ENCODE data around the gene FRMD4A.

DNA sequence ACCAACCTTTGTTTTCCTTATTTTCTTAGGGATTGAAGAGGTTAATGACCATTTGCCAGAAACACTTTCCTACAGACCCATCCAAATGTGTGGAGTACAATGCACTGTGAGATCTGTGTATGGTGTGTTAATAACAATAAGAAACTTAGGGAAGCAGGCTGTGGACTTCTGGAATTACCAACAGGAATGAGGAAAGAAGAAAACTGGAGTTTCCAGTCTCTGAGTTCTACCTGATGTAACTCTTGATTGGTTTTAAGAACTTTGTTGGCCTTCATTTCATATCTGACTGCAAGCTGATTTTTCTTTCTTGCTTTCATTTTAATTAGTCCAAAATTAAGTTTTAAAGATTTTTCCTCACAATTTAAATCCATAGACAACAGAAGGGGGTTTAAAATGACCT, 700.5 kb downstream of the FRMD4A start:
- TF ChIP-seq, protein P1, sequence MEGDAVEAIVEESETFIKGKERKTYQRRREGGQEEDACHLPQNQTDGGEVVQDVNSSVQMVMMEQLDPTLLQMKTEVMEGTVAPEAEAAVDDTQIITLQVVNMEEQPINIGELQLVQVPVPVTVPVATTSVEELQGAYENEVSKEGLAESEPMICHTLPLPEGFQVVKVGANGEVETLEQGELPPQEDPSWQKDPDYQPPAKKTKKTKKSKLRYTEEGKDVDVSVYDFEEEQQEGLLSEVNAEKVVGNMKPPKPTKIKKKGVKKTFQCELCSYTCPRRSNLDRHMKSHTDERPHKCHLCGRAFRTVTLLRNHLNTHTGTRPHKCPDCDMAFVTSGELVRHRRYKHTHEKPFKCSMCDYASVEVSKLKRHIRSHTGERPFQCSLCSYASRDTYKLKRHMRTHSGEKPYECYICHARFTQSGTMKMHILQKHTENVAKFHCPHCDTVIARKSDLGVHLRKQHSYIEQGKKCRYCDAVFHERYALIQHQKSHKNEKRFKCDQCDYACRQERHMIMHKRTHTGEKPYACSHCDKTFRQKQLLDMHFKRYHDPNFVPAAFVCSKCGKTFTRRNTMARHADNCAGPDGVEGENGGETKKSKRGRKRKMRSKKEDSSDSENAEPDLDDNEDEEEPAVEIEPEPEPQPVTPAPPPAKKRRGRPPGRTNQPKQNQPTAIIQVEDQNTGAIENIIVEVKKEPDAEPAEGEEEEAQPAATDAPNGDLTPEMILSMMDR (IDR thresholded peaks at IDR 0.05; ENCODE audit: insufficient read depth, low read length, poor library complexity, severe bottlenecking): no peak
- TF ChIP-seq EZH2phosphoT487 (conservative IDR thresholded peaks at IDR 0.05; ENCODE audit: low read length): no peak

Measured in SU-DHL-6 (cell line).